ENCODE measurements around the gene CALY. TPM values are rescaled to one million over a fixed set of nuclear protein-coding genes. Genes with fewer than 3 reads are reported as not detected.

The CALY gene
- total and polyA plus RNA-seq, 11 donors: 1.7 TPM; not detected in 10

DNA sequence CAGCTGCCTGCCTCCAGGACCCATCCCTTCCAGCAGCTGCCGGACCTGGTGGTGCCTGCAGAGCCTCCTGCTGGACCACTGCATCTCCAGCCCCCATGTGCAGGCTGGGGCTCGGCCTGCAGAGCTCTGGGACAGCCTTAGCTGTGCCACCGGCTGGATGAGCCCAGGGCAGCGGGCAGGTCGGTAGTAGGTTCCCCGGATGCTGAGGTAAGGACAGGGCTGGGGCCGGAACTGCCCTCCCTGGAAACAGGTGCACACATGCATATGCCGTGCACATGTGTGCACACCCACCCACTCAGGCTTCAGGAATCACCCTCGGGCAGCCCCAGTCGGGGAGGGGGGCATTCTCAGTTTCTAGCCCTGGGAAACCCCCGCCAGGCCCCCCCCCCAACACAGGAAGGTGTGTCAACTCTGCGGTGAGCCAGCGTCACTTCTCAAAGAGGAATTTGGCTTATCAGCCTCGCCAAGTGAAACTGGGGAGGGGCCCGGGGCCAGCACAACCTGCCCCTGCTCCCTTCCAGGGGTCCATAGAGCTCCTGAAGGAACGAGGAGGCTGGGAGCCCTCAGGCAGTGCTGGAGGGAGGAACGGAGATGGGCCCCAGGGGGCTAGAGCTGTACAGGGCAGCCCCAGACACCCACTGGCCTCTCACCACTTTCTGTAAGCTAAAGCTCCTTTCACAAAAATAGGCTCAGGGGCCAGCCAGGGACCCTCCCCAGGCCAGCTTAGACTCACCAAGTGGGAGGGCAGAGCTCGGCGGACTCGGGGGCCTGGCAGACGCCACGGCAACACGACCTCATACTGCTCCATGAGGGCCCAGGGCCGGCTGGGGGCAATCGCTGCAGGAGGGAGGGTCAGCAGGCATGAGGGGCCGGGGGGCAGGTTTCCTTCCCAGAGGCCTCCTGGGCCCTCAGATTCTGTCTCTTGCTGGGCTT, 61.7 kb downstream of the CALY start:
- WGBS, 4 donors: 35 to 49% (median 41%) methylated on average over 11 to 26 of the region's 26 CpGs
- DNase-seq (peak in 2 of 5 donors; percentile 39 to 53), ATAC-seq (no peak)
- peak overlapping the region in 1 of 12 donors; percentile 79 for H3K27ac ChIP-seq
- H3K36me3 ChIP-seq: peaks cover 0 to 24% (median 10%) of the 10 kb centered on the region in 9 donors
- peaks cover 0 to 31% (median 20%) of the 10 kb centered on the region in 9 donors for H3K27me3 ChIP-seq
- peaks cover 0 to 57% (median 8%) of the 10 kb centered on the region in 12 donors for H3K4me1 ChIP-seq
- intact Hi-C loops (cut with DNase I): no loop called here
- peak overlapping the region in 3 of 12 donors; percentile 4 to 63 (median 38) for H3K4me3 ChIP-seq
- H3K9me3 ChIP-seq: no peaks in the 10 kb centered on the region
- TF ChIP-seq POLR2A (IDR thresholded peaks at IDR 0.05) (no peak), CTCF (IDR thresholded peaks at IDR 0.05) (no peak)

Small RNAs within 50 kb of the gene (microRNA-seq; reads per million reads assigned to microRNA genes)
- gene MIR3944: 0.60 to 1.2 (median 0.71) reads per million in 4 donors

Other genes with a start within 250 kb of the CALY start
- gene ADGRA1, start 249.0 kb downstream of the CALY start, total RNA-seq: under 1 TPM in 2 of 9 donors, not detected in 7; 0.13 to 0.19 TPM
- gene ADGRA1, start 249.0 kb downstream of the CALY start, polyA plus RNA-seq: under 1 TPM in 1 of 2 donors, not detected in 1; 0.03 TPM
- 1 to 10 TPM in 1 of 9 donors, under 1 TPM in 6, not detected in 2; 0.05 to 2.9 (median 0.13) TPM for gene KNDC1, start 176.7 kb downstream of the CALY start, total RNA-seq
- under 1 TPM in 1 of 2 donors, not detected in 1; 0.04 TPM for gene KNDC1, start 176.7 kb downstream of the CALY start, polyA plus RNA-seq
- not detected for gene UTF1, start 106.7 kb downstream of the CALY start, total RNA-seq
- gene UTF1, start 106.7 kb downstream of the CALY start, polyA plus RNA-seq: not detected
- 1 to 10 TPM in 1 of 9 donors, under 1 TPM in 8; 0.29 to 2.3 (median 0.56) TPM for gene VENTX, start 99.0 kb downstream of the CALY start, total RNA-seq
- gene VENTX, start 99.0 kb downstream of the CALY start, polyA plus RNA-seq: under 1 TPM; 0.58 to 0.99 TPM
- 10 to 100 TPM in 1 of 9 donors, 1 to 10 TPM in 8; 1.2 to 10.3 (median 2.6) TPM for gene ADAM8, start 60.0 kb downstream of the CALY start, total RNA-seq
- gene ADAM8, start 60.0 kb downstream of the CALY start, polyA plus RNA-seq: 1 to 10 TPM in 1 of 2 donors, under 1 TPM in 1; 0.50 to 1.2 TPM
- 10 to 100 TPM; 33.5 to 49.5 (median 40.1) TPM for gene TUBGCP2, start 28.0 kb downstream of the CALY start, total RNA-seq
- gene TUBGCP2, start 28.0 kb downstream of the CALY start, polyA plus RNA-seq: 10 to 100 TPM; 34.5 to 36.0 TPM
- 10 to 100 TPM; 34.5 to 53.3 (median 40.5) TPM for gene ZNF511, start 28.0 kb downstream of the CALY start, total RNA-seq
- gene ZNF511, start 28.0 kb downstream of the CALY start, polyA plus RNA-seq: 10 to 100 TPM; 44.5 to 80.4 TPM
- not detected for gene PRAP1, start 10.5 kb upstream of the CALY start, total RNA-seq
- not detected for gene PRAP1, start 10.5 kb upstream of the CALY start, polyA plus RNA-seq
- 10 to 100 TPM in 2 of 9 donors, 1 to 10 TPM in 7; 4.3 to 24.1 (median 8.0) TPM for gene FUOM, start 21.1 kb upstream of the CALY start, total RNA-seq
- gene FUOM, start 21.1 kb upstream of the CALY start, polyA plus RNA-seq: 10 to 100 TPM in 1 of 2 donors, 1 to 10 TPM in 1; 8.6 to 16.0 TPM
- 100 to 1,000 TPM; 148 to 303 (median 201) TPM for gene ECHS1, start 36.5 kb upstream of the CALY start, total RNA-seq
- gene ECHS1, start 36.5 kb upstream of the CALY start, polyA plus RNA-seq: 100 to 1,000 TPM; 132 to 217 TPM
- 1 to 10 TPM; 2.1 to 7.3 (median 3.4) TPM for gene PAOX, start 42.4 kb upstream of the CALY start, total RNA-seq
- 1 to 10 TPM; 2.9 to 4.7 TPM for gene PAOX, start 42.4 kb upstream of the CALY start, polyA plus RNA-seq
- 10 to 100 TPM; 11.6 to 29.5 (median 18.1) TPM for gene MTG1, start 57.3 kb upstream of the CALY start, total RNA-seq
- gene MTG1, start 57.3 kb upstream of the CALY start, polyA plus RNA-seq: 10 to 100 TPM; 24.8 to 34.2 TPM
- gene SPRN, start 87.7 kb upstream of the CALY start, total RNA-seq: under 1 TPM in 3 of 9 donors, not detected in 6; 0.11 to 0.25 (median 0.13) TPM
- under 1 TPM; 0.04 to 0.11 TPM for gene SPRN, start 87.7 kb upstream of the CALY start, polyA plus RNA-seq
- gene SCART1, start 117.0 kb upstream of the CALY start, total RNA-seq: 1 to 10 TPM in 1 of 9 donors, under 1 TPM in 8; 0.08 to 1.3 (median 0.34) TPM
- gene SCART1, start 117.0 kb upstream of the CALY start, polyA plus RNA-seq: under 1 TPM; 0.18 to 0.46 TPM
- gene CYP2E1, start 190.5 kb upstream of the CALY start, total RNA-seq: 1 to 10 TPM in 4 of 9 donors, under 1 TPM in 3, not detected in 2; 0.77 to 2.2 (median 1.1) TPM
- gene CYP2E1, start 190.5 kb upstream of the CALY start, polyA plus RNA-seq: under 1 TPM; 0.43 to 0.46 TPM
- gene SYCE1, start 228.7 kb upstream of the CALY start, total RNA-seq: under 1 TPM in 3 of 9 donors, not detected in 6; 0.32 to 0.39 (median 0.37) TPM
- gene SYCE1, start 228.7 kb upstream of the CALY start, polyA plus RNA-seq: under 1 TPM in 1 of 2 donors, not detected in 1; 0.23 TPM

All from heart left ventricle (tissue), 16 donors.